Ammon's horn (tissue), 1 donor: ENCODE results near the gene UQCRC2.
"Not testable (repeated sequence)": the region's sequence is repeated elsewhere in the genome, so short reads cannot be mapped to it uniquely, and the experiment has no call there.

Experiments used
- DNase-seq: peaks from one replicate; pipeline ENCODE4 v3.0.0-alpha.2; 2016; ENCODE audit warnings: low spot score

Gene UQCRC2

GRCh38 chr16:21982108-21982507 lies 28.9 kb downstream of the UQCRC2 start:
- DNase-seq: no peak

DNA sequence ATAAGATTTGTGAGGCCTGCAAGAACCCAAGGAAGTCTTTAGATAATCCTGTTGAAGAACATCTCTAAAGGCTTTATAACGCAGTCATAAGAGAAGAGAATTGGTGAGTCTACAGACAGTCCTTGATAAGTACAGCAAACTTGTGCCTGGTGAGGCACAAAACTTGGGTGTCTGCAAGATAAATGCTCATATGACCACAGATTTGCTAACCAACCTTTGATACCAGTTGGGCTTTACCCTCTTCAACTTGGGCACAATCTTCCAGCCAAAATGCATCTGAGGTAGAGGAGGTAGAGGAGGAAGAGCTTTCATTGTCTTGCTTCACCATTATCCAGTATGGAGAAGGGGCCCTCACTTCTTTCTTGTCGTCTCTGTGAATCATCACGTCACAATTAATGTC lies 30.9 kb downstream of the UQCRC2 start:
- DNase-seq: no peak

- no peak for DNase-seq
These were observed 32.4 kb downstream of the UQCRC2 start for GRCh38 chr16:21985524-21985923.

DNA sequence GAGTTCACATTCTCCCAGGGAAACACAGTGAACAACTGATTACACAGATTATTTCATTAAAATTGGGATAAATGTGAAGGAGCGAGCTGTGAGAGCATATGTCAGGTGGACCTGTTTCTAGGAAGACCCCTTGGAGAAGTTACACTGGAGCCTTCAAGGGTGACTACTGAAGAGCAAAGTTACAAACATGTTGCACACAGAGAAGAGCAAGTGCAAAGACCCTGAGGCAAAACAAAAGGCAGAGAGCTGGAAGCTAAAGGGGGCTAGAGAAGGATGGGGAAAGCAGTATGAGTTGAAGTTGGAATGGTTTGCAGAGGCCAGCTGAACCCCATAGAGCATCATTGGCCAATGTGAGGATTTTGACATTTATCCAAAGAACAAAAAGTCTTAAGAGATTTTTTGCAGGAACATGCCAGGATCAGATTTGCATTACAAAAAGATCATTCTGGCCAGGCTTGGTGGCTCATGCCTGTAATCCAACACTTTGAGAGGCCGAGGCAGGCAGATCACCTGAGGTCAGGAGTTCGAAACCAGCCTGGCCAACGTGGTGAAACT lies 33.6 kb downstream of the UQCRC2 start:
- DNase-seq: no peak

DNA sequence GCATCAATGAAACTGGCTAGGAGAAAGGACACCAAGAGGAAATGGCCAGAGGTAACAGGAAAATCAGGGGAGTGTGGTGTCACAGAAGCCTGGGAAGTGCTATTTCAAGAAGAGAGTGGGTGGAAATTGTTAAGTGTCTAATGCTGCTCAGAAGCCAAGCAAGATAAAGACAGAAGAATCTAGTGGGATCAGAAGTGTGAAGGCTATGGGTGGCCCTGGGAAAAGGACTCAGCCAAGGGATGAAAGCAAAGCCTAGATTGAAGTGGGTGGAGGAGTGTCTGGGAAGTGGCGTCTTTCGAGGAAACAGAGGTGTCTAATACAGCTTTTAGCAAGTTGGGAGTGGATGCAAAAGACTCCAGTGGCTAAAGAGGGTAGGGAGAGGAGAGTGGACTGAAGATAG lies 34.3 kb downstream of the UQCRC2 start:
- no peak for DNase-seq

- DNase-seq: no peak
These were observed 36.0 kb downstream of the UQCRC2 start for GRCh38 chr16:21989133-21989532.

- DNase-seq: no peak
These were observed 36.6 kb downstream of the UQCRC2 start for GRCh38 chr16:21989751-21990150.

- no peak for DNase-seq
These were observed 37.3 kb downstream of the UQCRC2 start for GRCh38 chr16:21990381-21990944.

- no peak for DNase-seq
These were observed 38.5 kb downstream of the UQCRC2 start for GRCh38 chr16:21991621-21992020.

GRCh38 chr16:21994856-21995465 lies 41.8 kb downstream of the UQCRC2 start:
- DNase-seq: no peak

DNA sequence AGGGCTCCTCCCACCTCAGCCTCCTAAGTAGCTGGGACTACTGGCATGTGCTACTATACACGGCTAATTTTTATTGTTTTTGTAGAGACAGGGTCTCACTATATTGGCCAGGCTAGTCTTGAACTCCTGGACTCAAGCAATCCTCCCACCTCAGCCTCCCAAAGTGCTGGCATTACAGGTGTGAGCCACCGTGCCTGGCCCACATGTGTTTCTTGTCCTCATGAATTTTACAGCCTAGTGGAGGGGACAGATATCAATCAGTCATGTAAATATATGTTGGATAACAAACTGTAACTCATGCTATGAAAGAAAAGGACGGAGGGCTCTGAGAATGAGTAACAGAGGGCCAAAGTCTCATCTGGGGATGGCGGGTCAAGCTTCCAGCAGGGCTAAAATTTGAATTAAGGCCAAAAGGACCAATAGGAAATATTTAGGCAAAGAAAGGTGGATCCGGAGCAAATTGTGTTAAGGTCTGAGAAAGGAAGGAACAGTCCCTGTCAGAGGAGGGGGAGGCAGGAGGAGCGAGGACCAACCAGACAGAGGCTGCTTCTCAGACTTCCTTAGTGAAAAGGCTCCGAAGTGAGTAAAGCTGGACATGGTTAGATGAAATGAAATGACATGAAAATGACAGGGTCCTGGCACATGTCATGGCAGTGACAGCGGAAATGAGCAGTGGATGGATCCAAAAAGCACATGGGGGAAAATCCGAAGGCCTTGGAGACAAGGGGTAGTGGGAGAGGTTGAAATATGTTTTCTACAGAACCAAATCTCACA lies 43.9 kb downstream of the UQCRC2 start:
- DNase-seq: no peak

DNA sequence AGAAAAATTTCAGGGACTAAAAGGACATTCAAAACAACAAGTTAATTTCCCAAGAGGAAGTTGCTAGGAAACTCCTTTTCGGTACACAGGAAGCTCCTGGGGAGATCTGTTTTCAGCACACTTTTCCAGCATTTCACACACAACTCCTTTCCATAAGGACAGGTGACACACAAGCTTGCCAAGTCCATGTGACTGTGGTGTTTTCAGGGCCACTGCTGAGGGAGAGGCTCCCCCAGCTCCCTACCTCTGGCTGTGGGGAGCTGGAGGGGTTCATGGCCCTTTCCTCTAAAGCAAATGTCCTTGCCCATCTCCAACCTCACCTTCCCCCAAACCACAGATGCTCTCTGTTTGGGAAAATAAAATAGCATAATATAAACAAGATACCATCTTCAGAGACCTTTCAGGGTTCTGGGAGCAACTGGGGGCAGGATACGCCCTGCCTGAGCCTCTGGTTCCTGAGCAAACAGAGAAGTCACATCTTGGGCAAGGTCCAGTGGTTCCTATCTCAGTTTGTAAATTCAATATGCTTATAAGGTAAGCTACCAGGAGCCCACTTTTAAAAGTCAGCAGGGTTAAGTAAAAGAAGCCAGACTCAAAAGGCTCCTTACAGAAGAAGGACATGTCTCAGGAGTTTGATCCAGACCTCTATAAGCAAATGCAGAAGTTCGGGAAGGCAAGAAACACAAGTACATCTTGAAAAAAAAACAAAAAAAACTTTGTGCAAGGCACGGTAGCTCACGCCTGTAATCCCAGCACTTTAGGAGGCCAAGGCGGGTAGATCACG lies 44.7 kb downstream of the UQCRC2 start:
- no peak for DNase-seq

GRCh38 chr16:22001591-22001990 lies 48.4 kb downstream of the UQCRC2 start:
- DNase-seq: no peak

DNA sequence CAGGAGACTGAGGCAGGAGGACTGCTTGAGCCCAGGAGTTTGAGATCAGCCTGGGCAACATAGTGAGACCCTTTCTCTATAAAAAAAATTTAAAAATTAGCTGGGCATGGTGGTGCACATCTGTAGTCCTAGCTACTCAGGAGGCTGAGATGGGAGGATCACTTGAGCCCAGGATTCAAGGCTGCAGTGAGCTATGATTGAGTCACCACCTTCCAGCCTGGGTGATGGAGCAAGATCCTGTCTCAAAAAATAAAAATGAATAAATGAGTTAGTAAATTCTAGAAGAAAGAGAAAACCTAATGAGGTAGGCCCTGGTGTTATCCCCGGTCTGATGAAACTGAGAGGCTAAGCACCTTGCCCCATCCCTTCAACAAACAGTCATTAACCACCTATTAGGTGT lies 48.9 kb downstream of the UQCRC2 start:
- DNase-seq: not testable (repeated sequence)

DNA sequence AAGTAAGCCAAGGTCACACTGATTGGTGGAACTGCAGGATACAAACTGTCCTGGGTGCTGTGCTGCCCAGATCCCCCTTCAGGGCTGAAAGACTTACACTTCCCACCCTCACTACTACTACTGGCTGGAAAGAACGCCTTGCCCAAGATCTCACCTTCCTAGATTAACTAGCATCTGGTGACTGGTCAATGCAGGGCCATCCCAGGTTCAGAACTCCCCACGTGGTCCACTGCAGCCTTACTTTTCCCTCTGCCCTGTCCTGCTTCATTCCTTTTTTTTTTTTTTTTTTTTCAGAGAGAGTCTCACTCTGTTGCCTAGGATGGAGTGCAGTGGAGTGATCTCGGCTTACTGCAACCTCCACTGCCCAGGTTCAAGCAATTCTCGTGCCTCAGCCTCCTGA lies 50.0 kb downstream of the UQCRC2 start:
- DNase-seq: no peak

- DNase-seq: peak; percentile 25
These were observed 51.2 kb downstream of the UQCRC2 start for GRCh38 chr16:22004341-22004740.

GRCh38 chr16:22005746-22006145 lies 52.6 kb downstream of the UQCRC2 start:
- no peak for DNase-seq

DNA sequence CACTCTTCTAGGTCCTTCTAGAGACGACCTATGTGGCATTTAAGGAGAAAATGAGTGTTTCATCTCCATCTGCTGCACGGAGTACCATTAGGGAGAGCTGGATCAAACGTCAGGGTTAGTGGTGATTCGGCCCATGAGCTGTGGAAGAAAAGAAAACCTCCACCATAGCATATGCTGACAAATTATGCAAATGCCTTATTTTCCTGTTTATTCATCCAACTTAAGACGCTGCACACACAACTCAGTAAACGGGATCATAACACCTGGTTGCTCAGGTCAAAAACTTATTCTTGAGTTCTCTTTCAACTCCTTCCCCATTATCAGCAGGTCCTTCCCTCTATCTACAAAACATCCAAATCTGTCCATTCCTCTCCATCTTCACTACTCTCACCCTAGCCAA lies 53.5 kb downstream of the UQCRC2 start:
- DNase-seq: no peak

- peak; percentile 12 for DNase-seq
These were observed 54.0 kb downstream of the UQCRC2 start for GRCh38 chr16:22007159-22007508.

GRCh38 chr16:22007509-22008214 lies 54.5 kb downstream of the UQCRC2 start, which contains the start of gene MOSMO:
Gene MOSMO (plus strand): TSS chr16:22008111. CDS start chr16:22008302, 191 bp downstream.
- peak; percentile 73 for DNase-seq

DNA sequence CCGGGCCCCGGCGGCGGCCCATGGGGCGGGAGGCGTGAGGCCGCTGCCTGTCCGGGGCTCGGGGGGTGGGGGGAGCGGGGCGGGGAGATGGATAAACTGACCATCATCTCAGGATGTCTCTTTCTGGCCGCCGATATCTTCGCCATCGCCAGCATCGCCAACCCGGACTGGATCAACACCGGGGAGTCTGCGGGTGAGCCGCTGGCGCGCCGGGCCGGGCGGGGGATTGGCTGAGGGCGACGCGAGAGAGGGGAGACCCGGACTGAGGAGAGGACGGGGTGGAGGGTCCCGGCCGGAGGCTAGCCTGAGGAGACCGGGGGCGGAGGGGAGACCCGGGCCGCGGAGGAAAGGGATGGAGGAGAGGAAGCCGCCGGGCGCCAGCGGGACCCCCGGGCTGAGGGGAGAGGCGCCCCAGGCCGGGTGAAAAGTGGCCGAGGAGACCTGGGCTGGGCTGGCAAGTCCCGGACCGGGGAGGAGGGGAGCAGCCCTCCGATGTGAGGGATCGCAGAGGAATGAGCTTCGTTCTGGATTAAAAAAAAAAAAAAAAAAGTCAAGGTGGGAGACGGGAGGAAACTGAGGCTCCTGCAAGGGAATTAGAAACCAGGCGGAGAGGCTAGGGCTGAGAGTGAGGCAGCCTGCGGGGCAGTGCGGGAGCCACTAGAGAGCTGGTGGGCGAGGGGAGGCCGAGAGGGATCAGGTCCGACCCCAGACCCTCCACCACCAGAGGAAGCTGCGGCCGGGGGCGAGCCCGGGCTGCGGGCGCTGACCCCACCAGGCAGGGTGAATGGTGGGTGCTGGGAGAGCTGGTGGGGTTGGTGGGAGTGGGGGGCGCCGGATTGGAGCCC lies 55.3 kb downstream of the UQCRC2 start:
- peak; percentile 28 for DNase-seq
